ENCODE measurements around the gene RICTOR.

RICTOR gene, protein sequence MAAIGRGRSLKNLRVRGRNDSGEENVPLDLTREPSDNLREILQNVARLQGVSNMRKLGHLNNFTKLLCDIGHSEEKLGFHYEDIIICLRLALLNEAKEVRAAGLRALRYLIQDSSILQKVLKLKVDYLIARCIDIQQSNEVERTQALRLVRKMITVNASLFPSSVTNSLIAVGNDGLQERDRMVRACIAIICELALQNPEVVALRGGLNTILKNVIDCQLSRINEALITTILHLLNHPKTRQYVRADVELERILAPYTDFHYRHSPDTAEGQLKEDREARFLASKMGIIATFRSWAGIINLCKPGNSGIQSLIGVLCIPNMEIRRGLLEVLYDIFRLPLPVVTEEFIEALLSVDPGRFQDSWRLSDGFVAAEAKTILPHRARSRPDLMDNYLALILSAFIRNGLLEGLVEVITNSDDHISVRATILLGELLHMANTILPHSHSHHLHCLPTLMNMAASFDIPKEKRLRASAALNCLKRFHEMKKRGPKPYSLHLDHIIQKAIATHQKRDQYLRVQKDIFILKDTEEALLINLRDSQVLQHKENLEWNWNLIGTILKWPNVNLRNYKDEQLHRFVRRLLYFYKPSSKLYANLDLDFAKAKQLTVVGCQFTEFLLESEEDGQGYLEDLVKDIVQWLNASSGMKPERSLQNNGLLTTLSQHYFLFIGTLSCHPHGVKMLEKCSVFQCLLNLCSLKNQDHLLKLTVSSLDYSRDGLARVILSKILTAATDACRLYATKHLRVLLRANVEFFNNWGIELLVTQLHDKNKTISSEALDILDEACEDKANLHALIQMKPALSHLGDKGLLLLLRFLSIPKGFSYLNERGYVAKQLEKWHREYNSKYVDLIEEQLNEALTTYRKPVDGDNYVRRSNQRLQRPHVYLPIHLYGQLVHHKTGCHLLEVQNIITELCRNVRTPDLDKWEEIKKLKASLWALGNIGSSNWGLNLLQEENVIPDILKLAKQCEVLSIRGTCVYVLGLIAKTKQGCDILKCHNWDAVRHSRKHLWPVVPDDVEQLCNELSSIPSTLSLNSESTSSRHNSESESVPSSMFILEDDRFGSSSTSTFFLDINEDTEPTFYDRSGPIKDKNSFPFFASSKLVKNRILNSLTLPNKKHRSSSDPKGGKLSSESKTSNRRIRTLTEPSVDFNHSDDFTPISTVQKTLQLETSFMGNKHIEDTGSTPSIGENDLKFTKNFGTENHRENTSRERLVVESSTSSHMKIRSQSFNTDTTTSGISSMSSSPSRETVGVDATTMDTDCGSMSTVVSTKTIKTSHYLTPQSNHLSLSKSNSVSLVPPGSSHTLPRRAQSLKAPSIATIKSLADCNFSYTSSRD (N-terminal part only)

DNA sequence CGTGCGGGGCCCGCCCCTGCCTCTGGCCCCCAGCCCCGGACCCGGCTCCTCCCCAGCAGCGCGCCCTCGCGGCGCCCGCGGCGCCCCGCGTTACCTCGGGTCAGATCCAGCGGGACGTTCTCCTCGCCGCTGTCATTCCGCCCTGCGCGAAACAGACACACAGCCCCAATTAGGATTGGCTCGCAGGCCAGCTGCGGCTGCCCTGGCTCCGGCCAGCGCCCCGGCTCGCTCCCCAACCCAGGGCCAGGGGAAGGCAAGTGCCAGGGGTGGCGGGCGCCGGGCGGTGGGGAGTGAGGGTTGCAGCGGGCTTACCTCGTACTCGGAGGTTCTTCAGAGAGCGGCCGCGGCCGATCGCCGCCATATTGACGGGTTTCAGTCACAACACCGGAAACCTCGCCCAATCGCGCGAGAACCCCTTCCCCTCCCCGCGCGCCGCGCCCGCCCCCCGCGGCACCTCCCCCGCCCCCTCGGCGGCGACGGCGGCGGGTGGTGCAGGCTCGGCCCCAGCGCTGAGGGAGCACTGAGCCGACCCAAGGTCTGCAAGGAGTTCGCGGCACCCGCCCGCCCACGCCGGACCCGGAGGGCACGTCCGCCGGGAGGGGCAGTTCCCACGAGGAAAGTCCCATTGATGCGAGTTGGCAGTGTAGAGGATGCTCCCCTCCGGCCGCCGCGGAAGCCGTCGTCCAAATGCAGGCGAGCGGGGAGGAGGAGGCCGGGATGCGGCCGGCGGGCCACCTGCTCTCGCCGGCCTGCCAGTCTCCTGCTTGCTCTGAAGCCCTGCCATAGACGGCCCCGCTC, at the start of gene RICTOR:
Gene RICTOR (minus strand): TSS at position 383 of the 798 bp plus-strand sequence. CDS start 22 bp downstream, at position 361.
- peak; percentile 68 for DNase-seq (ENCODE audit: low read depth)

DNA sequence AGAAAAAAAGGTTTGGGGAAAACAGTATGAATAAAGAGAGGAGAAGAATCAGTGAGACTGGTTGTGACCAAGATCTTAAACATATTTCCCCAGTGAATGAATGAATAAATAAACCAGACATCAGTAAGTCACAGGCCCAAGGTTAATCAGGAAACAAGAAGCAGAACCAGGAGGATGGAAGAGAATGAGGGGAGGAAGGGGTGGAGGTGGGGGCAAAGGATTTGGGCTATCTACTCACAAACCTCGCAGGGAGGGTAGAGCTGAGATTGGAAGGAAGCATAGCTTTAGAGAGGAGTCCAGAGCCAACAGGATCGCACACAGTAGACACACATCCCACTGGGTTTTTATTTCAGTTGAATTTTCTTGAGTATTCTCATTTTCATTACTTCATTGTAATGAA, 47.7 kb upstream of the RICTOR start:
- no peak for DNase-seq (ENCODE audit: low read depth)

DNA sequence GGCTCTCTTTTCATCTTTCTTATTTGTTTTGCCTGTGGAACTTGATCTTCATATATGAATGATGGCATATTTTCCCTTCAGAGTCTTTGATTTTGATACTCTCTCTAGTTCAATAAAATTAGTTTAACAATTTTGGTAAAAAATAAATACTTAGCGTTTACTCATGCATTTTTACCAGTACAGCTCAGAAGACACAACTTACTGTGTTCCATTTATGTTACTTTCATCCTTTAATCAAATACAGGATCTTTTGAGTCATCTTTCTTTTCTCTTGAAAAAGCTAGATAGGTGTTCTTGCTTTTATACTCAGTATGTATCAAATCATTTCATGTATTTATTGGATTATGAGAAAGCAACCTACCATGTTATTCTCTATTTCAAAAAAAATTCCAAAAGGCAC, 47.1 kb upstream of the RICTOR start:
- DNase-seq (ENCODE audit: low read depth): no peak

DNA sequence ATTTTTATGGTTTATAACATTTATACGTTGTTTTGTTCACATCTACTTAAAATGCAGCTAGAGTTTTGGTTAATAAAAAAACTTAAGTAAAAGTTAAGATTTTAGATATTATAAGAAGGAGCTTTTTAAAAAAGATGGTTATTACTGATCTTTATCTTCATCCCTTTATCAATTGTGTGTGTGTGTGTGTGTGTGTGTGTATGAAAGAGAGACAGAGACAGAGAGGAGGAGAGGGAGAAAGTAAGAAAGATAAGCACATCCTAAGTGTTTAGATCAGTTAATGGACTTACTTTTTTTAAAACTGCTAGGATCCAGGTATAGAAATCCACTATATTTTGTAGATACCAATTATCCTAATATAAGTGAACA, 45.8 kb upstream of the RICTOR start:
- no peak for DNase-seq (ENCODE audit: low read depth)

DNA sequence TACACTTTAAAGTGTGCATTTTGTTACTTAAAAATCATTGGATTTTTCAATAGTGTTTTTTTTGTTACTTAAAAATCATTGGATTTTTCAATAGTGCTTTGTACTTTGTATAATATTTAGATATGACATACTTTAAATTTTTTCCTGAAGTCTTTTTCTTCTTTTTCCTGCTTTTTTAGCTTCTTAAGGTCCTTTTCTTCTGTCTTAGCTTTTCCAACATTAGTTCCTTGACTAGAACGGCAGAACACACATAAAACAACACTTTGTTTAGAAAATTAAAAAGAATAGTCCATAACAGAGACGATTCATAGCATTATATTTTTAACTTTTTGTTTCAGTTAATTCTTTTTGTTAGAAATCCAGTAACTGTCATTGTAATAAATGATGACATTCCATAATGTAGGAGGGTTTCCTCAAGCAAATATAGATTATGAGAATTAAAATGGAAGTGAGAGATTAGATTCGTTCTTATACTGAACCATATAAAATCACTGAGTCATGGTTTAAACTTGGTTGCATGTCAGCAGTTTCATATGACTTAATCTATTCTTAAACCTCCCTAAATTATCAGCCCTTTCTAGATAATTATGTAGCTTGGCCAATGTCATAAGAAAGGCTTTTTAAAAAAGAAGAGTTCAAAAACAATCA, 45.3 kb upstream of the RICTOR start:
- no peak for DNase-seq (ENCODE audit: low read depth)

DNA sequence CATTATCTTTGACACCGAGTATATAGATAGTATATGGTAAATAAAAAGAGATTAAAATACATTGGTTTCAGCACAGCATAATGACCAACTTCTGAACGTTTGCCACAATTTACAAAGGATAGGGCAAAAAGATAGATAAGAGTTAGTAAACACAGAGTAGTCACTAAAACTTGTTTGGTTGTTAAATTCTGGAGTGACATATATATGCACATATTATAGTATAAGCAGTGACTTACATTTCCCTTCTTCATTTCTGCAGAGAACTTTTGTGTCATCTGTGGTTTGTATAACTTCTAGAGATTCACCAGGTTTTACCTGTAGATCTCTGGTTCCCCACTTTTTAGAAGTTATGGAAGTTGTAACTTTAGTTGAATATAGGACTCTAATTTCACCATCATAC, 44.4 kb upstream of the RICTOR start:
- DNase-seq (ENCODE audit: low read depth): no peak

DNA sequence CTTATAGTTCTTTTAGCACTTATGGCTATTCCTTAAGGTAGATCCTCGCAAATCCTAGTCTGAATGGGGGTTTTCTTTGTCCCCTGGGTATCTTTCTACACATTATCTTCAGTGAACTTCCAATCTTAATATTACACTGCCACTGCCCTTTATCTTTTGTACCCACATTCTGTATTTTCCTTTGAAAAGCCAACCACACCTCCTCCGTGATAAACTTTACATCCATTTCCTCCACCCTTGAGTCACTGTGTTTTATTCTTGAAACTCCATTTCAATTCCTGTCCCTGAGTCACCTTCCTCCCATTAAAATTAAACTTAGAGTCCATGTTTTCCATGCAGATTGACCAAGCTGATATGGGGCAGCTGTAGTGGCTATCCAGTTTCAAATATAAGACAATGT, 43.2 kb upstream of the RICTOR start:
- no peak for DNase-seq (ENCODE audit: low read depth)

DNA sequence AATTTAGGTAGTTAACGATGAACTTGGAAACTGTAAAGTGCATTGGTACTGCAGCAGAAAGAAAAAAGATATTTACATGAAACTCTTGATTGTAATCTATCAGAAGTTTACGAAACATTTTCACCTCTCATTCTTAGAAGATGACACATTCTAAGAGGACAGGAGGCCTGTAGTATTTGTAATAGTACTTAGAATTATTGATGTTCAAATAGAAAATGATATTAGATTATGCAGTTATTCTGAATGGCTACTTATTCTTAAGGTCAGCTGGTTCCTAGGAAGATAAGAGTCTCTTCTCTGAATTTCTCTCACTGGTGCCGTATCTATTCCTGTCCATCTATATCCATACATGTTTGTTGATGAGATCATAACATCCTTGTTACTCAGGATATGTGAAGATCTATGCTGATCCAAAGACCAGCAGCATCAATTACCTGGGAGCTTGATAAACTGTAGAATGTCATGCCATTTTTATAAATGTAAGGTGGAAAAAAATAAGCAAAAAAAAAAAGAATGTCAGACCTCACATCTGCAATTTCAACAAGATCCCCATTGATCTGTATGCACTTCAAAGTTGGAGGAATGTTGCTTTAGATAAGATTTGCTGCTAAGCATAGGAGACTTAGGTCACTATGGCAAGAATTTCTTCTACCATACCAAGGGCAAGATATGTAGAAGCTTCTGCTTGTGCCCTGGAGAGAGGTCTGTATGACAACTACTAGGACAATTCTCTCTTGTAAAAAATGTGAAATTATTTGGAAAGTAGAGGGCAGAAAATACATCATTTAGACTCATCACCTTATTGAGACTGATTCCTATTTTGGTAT, 42.4 kb upstream of the RICTOR start:
- DNase-seq (ENCODE audit: low read depth): no peak

DNA sequence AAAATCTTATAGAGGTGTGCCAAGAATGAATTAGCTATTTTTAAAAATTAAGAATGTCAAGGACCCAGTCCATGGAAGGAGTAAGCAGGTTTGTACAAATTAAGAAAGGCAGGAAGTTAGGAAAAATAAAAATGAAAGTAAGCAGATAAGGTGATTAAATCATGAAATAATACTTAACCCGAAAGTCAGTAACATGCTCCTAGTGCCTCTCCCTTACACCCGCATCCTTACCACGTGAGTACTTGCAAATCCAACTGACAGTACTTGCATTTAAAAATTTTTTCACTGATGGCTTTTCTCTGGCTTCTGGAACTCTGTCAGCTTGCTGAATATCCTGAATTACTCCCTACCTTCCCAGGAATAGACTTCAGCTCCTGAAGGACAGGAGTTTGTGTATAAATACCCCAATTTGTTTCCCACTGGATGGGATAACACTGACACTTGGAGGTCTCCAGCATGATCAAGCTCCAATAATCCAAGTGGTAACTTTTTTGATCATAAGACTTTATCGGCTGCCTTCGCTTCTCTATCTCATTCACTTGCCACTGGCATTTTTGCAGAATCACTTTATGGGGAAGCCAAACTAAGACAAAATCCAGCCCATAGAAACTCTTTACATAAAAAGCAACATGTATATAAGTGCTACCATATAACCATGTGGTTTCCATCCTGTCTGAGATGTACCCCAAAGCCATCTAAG, 41.6 kb upstream of the RICTOR start:
- DNase-seq (ENCODE audit: low read depth): no peak

DNA sequence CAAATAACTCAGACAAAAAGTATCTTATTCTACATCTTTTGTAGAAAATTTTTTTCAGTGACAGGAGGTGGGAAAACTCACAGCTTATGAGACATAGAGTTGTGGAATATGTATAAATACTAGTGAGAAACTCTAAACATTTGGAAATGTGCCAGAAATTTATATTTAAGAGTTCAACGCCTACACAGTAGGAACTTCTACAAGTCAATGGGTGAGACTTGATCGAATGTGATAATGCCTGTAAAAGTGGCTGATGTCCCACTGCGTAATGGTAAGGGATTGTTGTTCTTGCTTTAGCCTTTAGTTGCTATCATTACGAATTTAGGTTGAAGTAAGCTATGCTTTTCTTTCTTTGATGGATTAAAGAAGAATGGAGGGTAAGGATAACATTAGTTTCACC, 40.0 kb upstream of the RICTOR start:
- DNase-seq (ENCODE audit: low read depth): no peak

DNA sequence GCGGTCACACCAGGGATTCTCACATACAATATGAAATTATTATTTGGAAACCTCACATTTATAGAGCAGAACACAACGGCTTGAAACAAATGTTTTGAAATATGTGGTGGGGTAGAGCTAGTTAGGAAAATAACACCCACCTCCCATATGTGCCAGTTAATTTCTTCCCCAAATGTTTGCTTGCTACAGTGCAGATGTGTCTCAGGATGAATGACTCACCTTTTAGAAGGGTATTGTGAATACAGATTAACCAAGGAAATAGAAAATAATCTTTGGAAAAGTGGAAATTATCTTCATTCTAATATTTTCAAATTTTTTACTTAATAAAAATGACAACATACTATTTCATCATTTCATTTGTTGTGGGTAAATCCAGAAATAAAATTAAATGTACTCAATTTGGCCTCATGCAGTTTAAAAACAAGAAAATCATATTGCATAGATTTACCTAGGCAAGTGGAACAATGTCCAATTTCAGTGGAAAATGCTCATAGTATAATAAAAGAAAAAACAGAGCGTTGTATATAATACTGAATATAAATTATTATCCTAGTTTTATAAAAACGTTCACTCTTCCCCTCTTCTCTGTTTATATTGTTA, 39.3 kb upstream of the RICTOR start:
- no peak for DNase-seq (ENCODE audit: low read depth)

DNA sequence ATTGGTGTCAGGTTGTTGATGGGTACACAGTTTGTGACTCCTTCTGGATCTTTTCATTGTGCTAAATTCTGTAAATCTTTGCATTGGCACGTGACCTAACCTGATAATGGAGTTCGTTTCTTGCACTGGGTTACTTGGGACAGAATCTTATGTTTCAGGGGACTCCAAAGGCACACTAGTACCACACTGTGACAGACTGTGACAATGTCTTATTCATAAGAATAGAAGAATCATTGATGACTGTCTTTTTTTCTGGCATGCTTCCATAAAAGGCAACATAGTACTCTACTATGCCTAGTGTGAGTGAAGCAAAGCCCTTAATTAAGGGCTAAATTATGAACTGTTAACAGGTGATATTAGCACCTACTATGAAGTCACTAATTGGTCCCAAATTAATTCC, 35.4 kb upstream of the RICTOR start:
- no peak for DNase-seq (ENCODE audit: low read depth)

DNA sequence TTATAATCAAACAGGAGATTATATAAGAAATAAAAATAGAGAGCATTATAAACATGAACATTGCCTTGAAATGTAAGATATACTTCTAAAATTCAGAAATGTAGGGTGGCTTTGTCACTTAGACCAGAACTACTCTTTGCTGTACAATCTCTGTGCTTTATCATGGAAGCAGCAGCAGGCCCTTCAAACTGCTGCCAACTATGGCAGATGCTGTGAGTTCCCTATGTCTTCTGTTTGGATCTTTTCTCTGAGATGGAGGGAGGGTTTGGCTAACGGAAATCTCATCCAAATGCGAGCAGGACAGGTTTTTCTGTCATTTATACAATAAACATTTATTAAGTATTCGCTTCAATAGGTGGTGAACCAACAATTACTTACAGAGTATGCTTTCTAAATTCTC, 34.8 kb upstream of the RICTOR start:
- DNase-seq (ENCODE audit: low read depth): no peak

DNA sequence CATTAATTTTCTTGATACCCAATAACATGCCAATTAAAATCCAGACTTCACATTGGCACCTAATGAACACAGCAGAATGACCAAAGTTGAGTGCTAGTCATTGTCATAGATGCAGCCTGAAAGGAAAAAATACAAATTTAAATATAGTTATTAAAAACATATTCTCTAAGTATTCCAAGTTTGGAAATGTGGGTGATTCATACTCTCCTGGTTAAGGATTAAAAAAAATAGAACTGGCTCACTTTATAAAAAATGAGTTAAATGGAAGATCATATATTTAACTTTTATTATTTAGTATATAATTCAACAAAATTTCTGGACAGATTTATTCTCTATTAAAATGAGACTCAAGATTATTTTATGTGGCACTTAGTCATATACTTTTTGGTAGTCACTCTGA, 33.2 kb upstream of the RICTOR start:
- DNase-seq (ENCODE audit: low read depth): no peak

DNA sequence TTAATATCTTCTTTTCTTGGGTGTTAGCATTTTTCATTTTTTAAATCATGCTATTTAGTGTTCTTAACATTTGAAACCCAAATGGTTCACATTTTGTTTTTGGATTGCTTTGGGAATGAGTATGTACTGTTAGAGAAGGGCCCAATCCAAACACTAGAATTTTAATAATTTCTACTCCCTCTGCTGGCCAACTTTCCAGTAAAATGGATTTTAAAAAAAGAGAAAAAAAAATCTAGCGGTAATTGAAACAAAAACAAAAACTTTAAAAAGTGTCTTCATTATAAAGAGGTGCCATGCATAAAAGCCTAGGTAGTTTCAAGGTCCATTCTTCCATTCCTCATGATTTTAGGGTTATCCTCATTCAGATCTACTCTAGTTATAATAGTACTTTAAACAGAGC, 32.1 kb upstream of the RICTOR start:
- DNase-seq (ENCODE audit: low read depth): no peak

DNA sequence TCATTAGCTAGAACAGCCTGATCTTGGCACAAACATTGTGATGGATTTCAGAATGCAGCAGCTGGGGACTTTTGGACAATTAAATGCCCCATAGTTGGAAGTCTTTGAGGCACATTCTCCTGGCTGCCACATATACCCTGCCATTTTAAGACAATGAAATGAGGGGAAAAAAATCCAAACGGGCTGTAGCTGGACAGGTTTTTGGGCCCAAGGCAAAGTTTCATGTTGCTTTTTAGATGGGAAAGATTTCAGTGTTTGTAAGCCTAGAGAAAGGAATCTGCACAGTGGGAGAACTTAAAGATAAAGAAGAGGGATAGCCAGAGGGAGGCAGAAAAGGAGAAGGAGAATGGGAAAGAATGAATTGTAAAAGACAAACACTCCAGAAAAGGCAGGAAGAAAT, 30.0 kb upstream of the RICTOR start:
- DNase-seq (ENCODE audit: low read depth): no peak

DNA sequence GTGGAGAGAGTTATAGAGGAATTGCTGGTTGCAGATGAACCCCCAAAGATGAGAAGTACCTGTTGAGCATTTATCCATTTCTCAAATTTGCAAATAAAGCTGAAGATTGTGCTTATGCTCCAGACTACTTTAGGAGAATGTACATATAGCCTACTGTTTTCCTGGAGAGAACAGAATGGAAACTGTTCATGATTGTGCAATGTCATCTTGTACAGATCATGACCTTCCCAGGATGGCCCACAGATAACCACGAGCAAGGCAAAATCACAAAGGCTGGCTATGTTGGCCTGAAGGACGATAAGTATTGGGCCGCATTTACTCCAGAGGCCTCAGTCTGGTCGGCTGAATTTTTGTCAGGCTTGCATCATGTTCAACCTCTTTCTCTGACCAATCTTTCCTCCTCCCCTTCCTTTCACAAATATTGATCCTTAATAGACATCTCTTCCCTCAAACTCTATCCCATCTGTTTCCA, 28.5 kb upstream of the RICTOR start:
- no peak for DNase-seq (ENCODE audit: low read depth)

DNA sequence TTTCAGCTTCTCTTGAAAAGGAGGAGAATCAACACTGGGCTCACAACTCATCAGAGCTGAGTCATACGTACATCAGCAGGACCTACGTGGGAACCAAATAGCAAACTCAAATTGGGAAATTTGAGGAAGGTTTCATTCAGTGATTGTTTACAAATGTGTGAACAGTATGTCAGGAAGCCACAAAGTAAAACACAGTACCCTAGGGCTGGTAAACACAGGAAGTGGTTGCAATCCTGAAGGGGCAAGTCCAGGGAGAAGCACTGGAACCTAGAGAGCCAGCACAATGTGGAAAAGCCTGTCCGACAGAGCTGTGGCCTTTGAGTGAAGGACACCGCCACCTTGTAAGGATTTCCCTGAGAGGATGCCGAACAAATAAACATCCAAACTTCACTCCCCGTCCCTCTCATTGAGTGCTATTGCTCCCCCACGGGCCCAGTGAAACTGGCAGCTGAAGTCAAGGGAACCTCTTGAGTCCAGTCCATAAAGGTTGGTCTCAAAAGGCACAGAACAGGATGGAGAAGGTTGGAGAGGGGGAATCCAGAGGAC, 26.7 kb upstream of the RICTOR start:
- DNase-seq (ENCODE audit: low read depth): peak; percentile 99

All from HS-5 (cell line).